AG04449 (cell line): ENCODE results near the gene TMEM270.

Source experiments
- CTCF ChIA-PET: fragments of 350-600 bp; formaldehyde crosslinking; extraction: SDS; loops from one replicate; lab custom pipeline; 2021; ENCODE audit warnings: antibody characterized with exemption; lab: Yijun Ruan, JAX
- POLR2A ChIA-PET: fragments of 400-600, 350-600 bp; formaldehyde crosslinking; extraction: SDS; loops from one replicate; lab custom pipeline; 2020; ENCODE audit warnings: antibody characterized with exemption, inconsistent platforms; lab: Yijun Ruan, JAX
- DNase-seq: peaks from one replicate; pipeline ENCODE4 v3.0.0-alpha.2; 2010; ENCODE audit warnings: low read depth, low spot score
- H3K4me3 ChIP-seq: 2 replicates; pipeline ENCODE4 v1.5.1; 2011; ENCODE audit warnings: low read depth, mild to moderate bottlenecking, control low read depth, low read length
- CTCF ChIP-seq: IDR thresholded peaks from one replicate; pipeline ENCODE4 v1.5.1; 2011; ENCODE audit warnings: mild to moderate bottlenecking, moderate library complexity, low read length, control low read depth, inconsistent platforms; ENCODE audit not compliant: insufficient read depth; ENCODE audit errors: missing control alignments

The TMEM270 gene

DNA sequence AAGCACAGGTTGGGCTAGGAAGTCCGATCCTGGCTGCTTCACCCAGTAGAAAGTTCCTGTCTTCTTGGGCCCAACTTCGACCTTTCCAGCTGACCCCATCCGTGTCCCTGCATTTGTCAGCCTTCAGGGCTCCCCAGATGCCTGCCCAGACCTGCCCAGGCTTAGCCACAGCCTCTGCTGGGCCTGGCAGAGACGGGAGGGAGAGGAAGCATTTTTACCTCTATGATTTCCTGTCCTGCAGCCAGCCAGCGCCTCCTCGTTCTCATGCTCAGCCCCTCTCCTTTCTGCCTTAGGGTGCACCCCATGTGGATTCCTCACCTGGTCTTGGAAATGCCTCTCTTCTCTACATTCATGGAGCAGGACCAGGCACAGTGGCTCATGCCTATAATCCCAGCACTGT, 22.3 kb upstream of the TMEM270 start:
- no peak for DNase-seq
- no peak overlapping the region for H3K4me3 ChIP-seq
- TF ChIP-seq CTCF = no peak
- ChIA-PET CTCF (no interaction called here), POLR2A (no interaction called here)

GRCh38 chr7:73839290-73839689, 21.7 kb upstream of the TMEM270 start:
- H3K4me3 ChIP-seq = no peak overlapping the region
- TF ChIP-seq CTCF = no peak
- CTCF ChIA-PET = interaction anchor here (1.1 kb wide), 1 partner anchor 15 kb away, joined by 3 read pairs; no protein-coding TSS in a partner anchor
- POLR2A ChIA-PET = no interaction called here
- DNase-seq = no peak

- H3K4me3 ChIP-seq = no peak overlapping the region
- TF ChIP-seq CTCF = no peak
- CTCF ChIA-PET = interaction anchor here (0.7 to 1.1 kb wide), 3 partner anchors 15 to 28 kb away, joined by 3 read pairs; no protein-coding TSS in a partner anchor
- POLR2A ChIA-PET = no interaction called here
- DNase-seq = no peak
These were observed 20.9 kb upstream of the TMEM270 start for GRCh38 chr7:73839743-73840714.

GRCh38 chr7:73840715-73841379, 20.1 kb upstream of the TMEM270 start:
- DNase-seq = no peak
- CTCF ChIA-PET = interaction anchor here (0.7 to 2.6 kb wide), 5 partner anchors 11 to 234 kb away, joined by 3 to 9 read pairs (median 3); no protein-coding TSS in a partner anchor
- no peak for TF ChIP-seq CTCF
- no peak overlapping the region for H3K4me3 ChIP-seq
- POLR2A ChIA-PET = no interaction called here

GRCh38 chr7:73841689-73842066, 19.3 kb upstream of the TMEM270 start:
- ChIA-PET POLR2A (no interaction called here), CTCF (interaction anchor here (1.1 to 2.6 kb wide), 4 partner anchors 12 to 234 kb away, joined by 3 to 9 read pairs (median 4); no protein-coding TSS in a partner anchor)
- peak overlapping the region; percentile 75 for H3K4me3 ChIP-seq
- TF ChIP-seq CTCF = no peak
- no peak for DNase-seq
